Psoas muscle (tissue), 8 donors: ENCODE measurements around the gene SLC28A3. TPM values are rescaled to one million over a fixed set of nuclear protein-coding genes. Genes with fewer than 3 reads are reported as not detected.

Experiments used
- ATAC-seq, 4 donors: fragments of 200-7000 bp; cut with Tn5 transposase; one replicate each; pipeline ENCODE4 v1.9.1; 2020; ENCODE audit warnings: moderate library complexity in 3 of 4, mild to moderate bottlenecking in 2 of 4
- DNase-seq, 2 donors: peaks; one replicate each; pipeline ENCODE4 v3.0.0-alpha.2; 2020
- H3K27ac ChIP-seq: fragments of 200-600 bp; one replicate; pipeline ENCODE4 v1.8.0; 2022
- H3K27me3 ChIP-seq, 3 donors: fragments of 200-600 bp in 1 of 3; one replicate each; pipeline versions ENCODE4 v1.6.1 to v1.8.0; 2013 to 2022; ENCODE audit warnings: low read length in 2 of 3, mild to moderate bottlenecking in 2 of 3, moderate library complexity in 1 of 3; ENCODE audit not compliant: insufficient read depth in 3 of 3
- H3K36me3 ChIP-seq, 2 donors: fragments of 200-600 bp in 1 of 2; one replicate each; pipeline versions ENCODE4 v1.6.1 to v1.8.0; 2013 to 2022; ENCODE audit warnings: low read depth in 1 of 2, mild to moderate bottlenecking in 1 of 2, moderate library complexity in 1 of 2; ENCODE audit not compliant: insufficient read depth in 1 of 2
- H3K4me1 ChIP-seq: fragments of 200-600 bp; one replicate; pipeline ENCODE4 v1.8.0; 2022
- H3K4me3 ChIP-seq: fragments of 200-600 bp; one replicate; pipeline ENCODE4 v1.8.0; 2022; ENCODE audit warnings: mild to moderate bottlenecking
- H3K9me3 ChIP-seq: fragments of 200-600 bp; one replicate; pipeline ENCODE4 v1.8.0; 2022
- CTCF ChIP-seq: fragments of 200-600 bp; IDR thresholded peaks from one replicate; pipeline ENCODE4 v1.8.0; 2022; ENCODE audit warnings: antibody characterized with exemption
- WGBS, 3 donors: extraction: QIAGEN DNeasy Blood & Tissue Kit; methylation state at CpG; one replicate each; pipeline versions ENCODE4 v1.1.6 to v1.1.7; 2013; 5-methylcytosine and 5-hydroxymethylcytosine counted together
- intact Hi-C, 2 donors: fragments of 100-400 bp; cut with DNase I; formaldehyde crosslinking; loops; one replicate each; pipeline versions ENCODE4 v1.11.0 to v1.14.2; 2022
- polyA plus RNA-seq, 3 donors: library from polyadenylated mRNA; stranded (reverse); fragments of 200-250 nt; gene quantifications; one replicate each; pipeline ENCODE4 v1.2.3, GENCODE V29; 2013
- total RNA-seq, 4 donors: library from RNA; stranded (reverse); fragmentation: NEBNext Ultra II Directional in 2 of 4; extraction: Animal tissue kit (Norgen Biotek cat#: 25700) in 2 of 4; gene quantifications; one replicate each; pipeline versions ENCODE4 v1.2.1 to v1.2.4, GENCODE V29; 2021 to 2023
- donor health status: healthy with polysubstance abuse.
- donor health status: DM: no; HTN: no; CAD: no; lungs with moderate emphysema.
- donor health status: Bipolar disorder and iron deficiency.
- donor health status: healthy.
- donor health status: DM: yes; HTN: yes; CAD: no.
- donor health status: DM: no; HTN: no; CAD: no.
- donor health status: DM: no; HTN: no; CAD: no.
- donor health status: DM: yes; HTN: yes; CAD: no.

Gene SLC28A3
- total and polyA plus RNA-seq, 7 donors: not detected

GRCh38 chr9:84337252-84337651 is 3.3 kb downstream of the SLC28A3 start:
- Histone ChIP-seq H3K36me3 (no peaks in the 10 kb centered on the region), H3K4me3 (no peak overlapping the region), H3K9me3 (no peaks in the 10 kb centered on the region), H3K4me1 (no peaks in the 10 kb centered on the region), H3K27ac (no peak overlapping the region), H3K27me3 (no peaks in the 10 kb centered on the region)
- no peak for TF ChIP-seq CTCF
- 95 to 96% (median 96%) methylated on average over 8 of the region's 8 CpGs for WGBS, 3 donors
- ATAC-seq (no peak), DNase-seq (no peak)
- intact Hi-C loops: no loop called here

- no peaks in the 10 kb centered on the region for H3K36me3 ChIP-seq
- no peaks in the 10 kb centered on the region for H3K9me3 ChIP-seq
- H3K4me1 ChIP-seq: no peaks in the 10 kb centered on the region
- WGBS, 3 donors: 77 to 87% (median 78%) methylated on average over 5 of the region's 5 CpGs
- no peak for TF ChIP-seq CTCF
- H3K27me3 ChIP-seq: no peaks in the 10 kb centered on the region
- DNase-seq: no peak
- H3K4me3 ChIP-seq: no peak overlapping the region
- ATAC-seq: no peak
- intact Hi-C loops: no loop called here
- no peak overlapping the region for H3K27ac ChIP-seq
Observed at GRCh38 chr9:84331119-84331809, 9.3 kb downstream of the SLC28A3 start.

GRCh38 chr9:84330246-84330645 is 10.3 kb downstream of the SLC28A3 start:
- H3K4me3 ChIP-seq: no peak overlapping the region
- intact Hi-C loops: no loop called here
- no peak overlapping the region for H3K27ac ChIP-seq
- no peaks in the 10 kb centered on the region for H3K36me3 ChIP-seq
- DNase-seq (no peak), ATAC-seq (no peak)
- WGBS, 3 donors: 74 to 86% (median 76%) methylated on average over 1 of the region's 1 CpG
- no peaks in the 10 kb centered on the region for H3K4me1 ChIP-seq
- H3K27me3 ChIP-seq: no peaks in the 10 kb centered on the region
- no peaks in the 10 kb centered on the region for H3K9me3 ChIP-seq
- TF ChIP-seq CTCF: no peak

- Histone ChIP-seq H3K4me1 (no peaks in the 10 kb centered on the region), H3K4me3 (no peak overlapping the region), H3K9me3 (no peaks in the 10 kb centered on the region), H3K27ac (no peak overlapping the region), H3K36me3 (no peaks in the 10 kb centered on the region), H3K27me3 (no peaks in the 10 kb centered on the region)
- no peak for TF ChIP-seq CTCF
- WGBS, 3 donors: 87 to 88% (median 87%) methylated on average over 3 of the region's 3 CpGs
- ATAC-seq: no peak
- intact Hi-C loops: no loop called here
- DNase-seq: no peak
Observed at GRCh38 chr9:84327184-84327583, 13.4 kb downstream of the SLC28A3 start.

- WGBS, 3 donors: 74 to 78% (median 75%) methylated on average over 3 of the region's 3 CpGs
- H3K36me3 ChIP-seq: no peaks in the 10 kb centered on the region
- DNase-seq: no peak
- H3K4me1 ChIP-seq: no peaks in the 10 kb centered on the region
- no peak overlapping the region for H3K27ac ChIP-seq
- no peak for TF ChIP-seq CTCF
- no peak overlapping the region for H3K4me3 ChIP-seq
- no peaks in the 10 kb centered on the region for H3K27me3 ChIP-seq
- intact Hi-C loops: no loop called here
- no peaks in the 10 kb centered on the region for H3K9me3 ChIP-seq
- ATAC-seq: no peak
Observed at GRCh38 chr9:84325347-84325973, 15.1 kb downstream of the SLC28A3 start.
